ENCODE results near the gene SPSB3. TPM values are rescaled to one million over a fixed set of nuclear protein-coding genes. Genes with fewer than 3 reads are reported as not detected.

SPSB3 gene
- total and polyA plus RNA-seq, 4 donors: 25.8 to 55.6 (median 52.4) TPM

GRCh38 chr16:1817276-1817589 is 34.9 kb upstream of the SPSB3 start:
- 91% methylated on average over 9 of the region's 9 CpGs for WGBS (ENCODE audit: insufficient coverage)
- Histone ChIP-seq H3K4me3 (ENCODE audit: low read depth, low read length) (no peak overlapping the region), H3K27me3 (ENCODE audit: control insufficient read depth, insufficient read depth, low read length) (no peaks in the 10 kb centered on the region), H3K36me3 (ENCODE audit: control insufficient read depth, insufficient read depth, low read length) (peaks cover 84% of the 10 kb centered on the region), H3K9me3 (ENCODE audit: control insufficient read depth, insufficient read depth, low read length) (no peaks in the 10 kb centered on the region), H3K27ac (ENCODE audit: low read depth, low read length) (no peak overlapping the region), H3K4me1 (ENCODE audit: control insufficient read depth, insufficient read depth, low read length) (no peaks in the 10 kb centered on the region)
- no peak for DNase-seq (ENCODE audit: low read depth in 4 of 6, low spot score in 6 of 6)

GRCh38 chr16:1816396-1817275 is 34.3 kb upstream of the SPSB3 start:
- no peaks in the 10 kb centered on the region for H3K27me3 ChIP-seq (ENCODE audit: control insufficient read depth, insufficient read depth, low read length)
- WGBS (ENCODE audit: insufficient coverage): 96% methylated on average over 35 of the region's 40 CpGs
- no peak for DNase-seq (ENCODE audit: low read depth in 4 of 6, low spot score in 6 of 6)
- H3K27ac ChIP-seq (ENCODE audit: low read depth, low read length): no peak overlapping the region
- no peaks in the 10 kb centered on the region for H3K4me1 ChIP-seq (ENCODE audit: control insufficient read depth, insufficient read depth, low read length)
- peaks cover 78% of the 10 kb centered on the region for H3K36me3 ChIP-seq (ENCODE audit: control insufficient read depth, insufficient read depth, low read length)
- no peaks in the 10 kb centered on the region for H3K9me3 ChIP-seq (ENCODE audit: control insufficient read depth, insufficient read depth, low read length)
- no peak overlapping the region for H3K4me3 ChIP-seq (ENCODE audit: low read depth, low read length)

GRCh38 chr16:1815461-1815860 is 33.1 kb upstream of the SPSB3 start:
- Histone ChIP-seq H3K4me3 (ENCODE audit: low read depth, low read length) (no peak overlapping the region), H3K27ac (ENCODE audit: low read depth, low read length) (peak overlapping the region; percentile 15), H3K27me3 (ENCODE audit: control insufficient read depth, insufficient read depth, low read length) (no peaks in the 10 kb centered on the region), H3K36me3 (ENCODE audit: control insufficient read depth, insufficient read depth, low read length) (peaks cover 73% of the 10 kb centered on the region), H3K9me3 (ENCODE audit: control insufficient read depth, insufficient read depth, low read length) (no peaks in the 10 kb centered on the region), H3K4me1 (ENCODE audit: control insufficient read depth, insufficient read depth, low read length) (no peaks in the 10 kb centered on the region)
- no peak for DNase-seq (ENCODE audit: low read depth in 4 of 6, low spot score in 6 of 6)
- WGBS (ENCODE audit: insufficient coverage): 97% methylated on average over 4 of the region's 11 CpGs

DNA sequence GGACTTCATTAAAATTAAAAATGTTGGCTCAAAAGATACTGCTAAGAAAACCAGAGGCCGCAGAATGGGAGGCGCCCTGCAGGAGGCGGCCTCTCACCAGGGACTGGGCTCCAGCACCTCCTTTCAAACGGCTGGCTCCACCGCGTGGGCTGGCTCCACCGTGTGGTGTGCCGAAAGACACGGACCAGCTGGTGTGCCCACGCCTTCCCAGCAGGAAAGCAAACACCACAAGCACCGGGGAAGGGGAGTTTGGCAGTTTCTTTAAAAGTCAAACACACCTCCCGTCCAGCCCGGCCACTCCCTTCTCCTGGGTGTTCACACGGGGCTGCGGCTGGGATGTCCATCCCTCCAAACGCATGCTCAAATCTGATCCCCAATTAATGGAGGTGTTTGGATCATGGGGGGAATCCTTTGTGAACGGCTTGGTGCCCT is 30.4 kb upstream of the SPSB3 start:
- no peaks in the 10 kb centered on the region for H3K27me3 ChIP-seq (ENCODE audit: control insufficient read depth, insufficient read depth, low read length)
- DNase-seq (ENCODE audit: low read depth in 4 of 6, low spot score in 6 of 6): peak in 2 of 6 donors; percentile 19 to 34
- no peaks in the 10 kb centered on the region for H3K9me3 ChIP-seq (ENCODE audit: control insufficient read depth, insufficient read depth, low read length)
- H3K36me3 ChIP-seq (ENCODE audit: control insufficient read depth, insufficient read depth, low read length): peaks cover 73% of the 10 kb centered on the region
- 33% methylated on average over 7 of the region's 17 CpGs for WGBS (ENCODE audit: insufficient coverage)
- H3K27ac ChIP-seq (ENCODE audit: low read depth, low read length): no peak overlapping the region
- no peak overlapping the region for H3K4me3 ChIP-seq (ENCODE audit: low read depth, low read length)
- no peaks in the 10 kb centered on the region for H3K4me1 ChIP-seq (ENCODE audit: control insufficient read depth, insufficient read depth, low read length)

GRCh38 chr16:1810536-1810935 is 28.2 kb upstream of the SPSB3 start:
- Histone ChIP-seq H3K36me3 (ENCODE audit: control insufficient read depth, insufficient read depth, low read length) (peaks cover 63% of the 10 kb centered on the region), H3K27me3 (ENCODE audit: control insufficient read depth, insufficient read depth, low read length) (no peaks in the 10 kb centered on the region), H3K27ac (ENCODE audit: low read depth, low read length) (no peak overlapping the region), H3K4me1 (ENCODE audit: control insufficient read depth, insufficient read depth, low read length) (no peaks in the 10 kb centered on the region), H3K9me3 (ENCODE audit: control insufficient read depth, insufficient read depth, low read length) (no peaks in the 10 kb centered on the region), H3K4me3 (ENCODE audit: low read depth, low read length) (no peak overlapping the region)
- 96% methylated on average over 15 of the region's 16 CpGs for WGBS (ENCODE audit: insufficient coverage)
- DNase-seq (ENCODE audit: low read depth in 4 of 6, low spot score in 6 of 6): no peak

DNA sequence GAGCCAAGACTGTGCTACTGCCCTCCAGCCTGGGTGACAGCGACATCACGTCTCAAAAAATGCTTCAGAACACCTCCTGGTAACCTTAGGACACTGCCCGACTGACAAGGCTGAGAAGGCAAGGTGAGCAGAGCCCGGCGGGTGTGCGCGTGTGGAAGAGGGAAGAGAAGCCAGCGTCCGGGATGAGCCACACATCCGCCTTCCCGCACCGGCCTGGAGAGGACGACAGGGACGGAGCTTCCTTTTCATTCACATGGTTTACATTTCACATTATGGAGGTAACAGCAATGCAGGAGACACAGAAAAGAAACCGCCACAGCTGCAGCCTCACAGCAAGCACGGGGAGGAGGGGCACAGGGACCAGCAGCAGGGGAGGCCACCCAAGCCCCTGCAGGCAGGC is 27.7 kb upstream of the SPSB3 start:
- H3K36me3 ChIP-seq (ENCODE audit: control insufficient read depth, insufficient read depth, low read length): peaks cover 63% of the 10 kb centered on the region
- no peaks in the 10 kb centered on the region for H3K27me3 ChIP-seq (ENCODE audit: control insufficient read depth, insufficient read depth, low read length)
- H3K27ac ChIP-seq (ENCODE audit: low read depth, low read length): no peak overlapping the region
- H3K4me1 ChIP-seq (ENCODE audit: control insufficient read depth, insufficient read depth, low read length): no peaks in the 10 kb centered on the region
- 100% methylated on average over 8 of the region's 16 CpGs for WGBS (ENCODE audit: insufficient coverage)
- no peaks in the 10 kb centered on the region for H3K9me3 ChIP-seq (ENCODE audit: control insufficient read depth, insufficient read depth, low read length)
- no peak for DNase-seq (ENCODE audit: low read depth in 4 of 6, low spot score in 6 of 6)
- no peak overlapping the region for H3K4me3 ChIP-seq (ENCODE audit: low read depth, low read length)

DNA sequence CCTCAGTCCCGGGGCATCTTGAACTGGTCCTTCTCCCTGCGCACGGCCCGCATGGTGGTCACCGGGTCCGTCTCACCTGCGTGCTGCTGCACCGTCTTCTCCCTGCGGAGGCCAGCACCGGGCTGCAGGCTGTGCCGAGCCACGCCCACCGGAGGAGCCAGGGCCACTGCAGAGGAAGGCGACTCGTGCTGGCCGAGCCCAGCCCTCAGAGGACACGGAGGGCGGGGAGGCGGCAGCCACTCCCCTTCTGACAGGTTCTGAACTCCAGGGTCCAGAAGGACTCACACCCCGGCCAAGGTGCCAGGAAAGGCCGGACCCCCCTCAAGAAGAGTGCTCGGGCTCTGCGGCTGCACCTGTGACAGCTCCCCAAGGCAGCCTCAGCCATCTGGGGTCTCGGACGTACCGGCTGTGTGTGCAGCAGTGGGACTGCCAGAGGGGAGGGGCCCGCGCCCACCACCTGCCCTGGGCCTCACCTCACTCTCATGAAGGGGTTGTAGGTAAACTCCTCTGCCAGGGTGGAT is 27.0 kb upstream of the SPSB3 start:
- no peak for DNase-seq (ENCODE audit: low read depth in 4 of 6, low spot score in 6 of 6)
- Histone ChIP-seq H3K4me3 (ENCODE audit: low read depth, low read length) (no peak overlapping the region), H3K9me3 (ENCODE audit: control insufficient read depth, insufficient read depth, low read length) (no peaks in the 10 kb centered on the region), H3K36me3 (ENCODE audit: control insufficient read depth, insufficient read depth, low read length) (peaks cover 63% of the 10 kb centered on the region), H3K4me1 (ENCODE audit: control insufficient read depth, insufficient read depth, low read length) (no peaks in the 10 kb centered on the region), H3K27me3 (ENCODE audit: control insufficient read depth, insufficient read depth, low read length) (no peaks in the 10 kb centered on the region), H3K27ac (ENCODE audit: low read depth, low read length) (no peak overlapping the region)
- WGBS (ENCODE audit: insufficient coverage): 69% methylated on average over 25 of the region's 28 CpGs

- no peaks in the 10 kb centered on the region for H3K27me3 ChIP-seq (ENCODE audit: control insufficient read depth, insufficient read depth, low read length)
- H3K9me3 ChIP-seq (ENCODE audit: control insufficient read depth, insufficient read depth, low read length): no peaks in the 10 kb centered on the region
- no peaks in the 10 kb centered on the region for H3K4me1 ChIP-seq (ENCODE audit: control insufficient read depth, insufficient read depth, low read length)
- no peak for DNase-seq (ENCODE audit: low read depth in 4 of 6, low spot score in 6 of 6)
- peaks cover 57% of the 10 kb centered on the region for H3K36me3 ChIP-seq (ENCODE audit: control insufficient read depth, insufficient read depth, low read length)
- 79% methylated on average over 17 of the region's 18 CpGs for WGBS (ENCODE audit: insufficient coverage)
- no peak overlapping the region for H3K27ac ChIP-seq (ENCODE audit: low read depth, low read length)
- no peak overlapping the region for H3K4me3 ChIP-seq (ENCODE audit: low read depth, low read length)
Measured at GRCh38 chr16:1808691-1809090, 26.3 kb upstream of the SPSB3 start.

DNA sequence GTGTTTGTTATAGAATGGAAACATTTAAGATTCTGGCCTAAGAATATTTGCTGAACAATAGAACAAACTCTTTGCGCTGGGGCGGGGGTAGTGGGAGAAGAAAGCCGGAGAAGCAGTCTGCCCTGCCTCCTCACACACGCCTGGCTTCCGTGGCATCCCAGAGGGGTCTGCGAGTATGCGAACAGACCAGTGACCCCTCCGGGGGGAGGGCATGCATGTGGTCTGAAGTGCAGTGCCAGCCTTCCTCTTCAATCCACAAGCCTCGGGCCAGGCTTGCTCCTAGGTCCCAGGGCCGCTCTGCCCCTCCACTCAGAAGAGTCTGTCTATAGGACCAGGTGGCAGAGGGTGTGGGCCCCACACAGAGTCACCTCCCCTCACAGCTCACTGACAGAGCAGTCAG is 25.3 kb upstream of the SPSB3 start:
- H3K4me3 ChIP-seq (ENCODE audit: low read depth, low read length): no peak overlapping the region
- no peak overlapping the region for H3K27ac ChIP-seq (ENCODE audit: low read depth, low read length)
- 85% methylated on average over 10 of the region's 10 CpGs for WGBS (ENCODE audit: insufficient coverage)
- peaks cover 50% of the 10 kb centered on the region for H3K36me3 ChIP-seq (ENCODE audit: control insufficient read depth, insufficient read depth, low read length)
- H3K4me1 ChIP-seq (ENCODE audit: control insufficient read depth, insufficient read depth, low read length): no peaks in the 10 kb centered on the region
- H3K27me3 ChIP-seq (ENCODE audit: control insufficient read depth, insufficient read depth, low read length): no peaks in the 10 kb centered on the region
- no peak for DNase-seq (ENCODE audit: low read depth in 4 of 6, low spot score in 6 of 6)
- H3K9me3 ChIP-seq (ENCODE audit: control insufficient read depth, insufficient read depth, low read length): no peaks in the 10 kb centered on the region

- DNase-seq (ENCODE audit: low read depth in 4 of 6, low spot score in 6 of 6): no peak
- H3K4me1 ChIP-seq (ENCODE audit: control insufficient read depth, insufficient read depth, low read length): no peaks in the 10 kb centered on the region
- H3K4me3 ChIP-seq (ENCODE audit: low read depth, low read length): no peak overlapping the region
- H3K27ac ChIP-seq (ENCODE audit: low read depth, low read length): no peak overlapping the region
- H3K9me3 ChIP-seq (ENCODE audit: control insufficient read depth, insufficient read depth, low read length): peaks cover 5% of the 10 kb centered on the region
- H3K27me3 ChIP-seq (ENCODE audit: control insufficient read depth, insufficient read depth, low read length): no peaks in the 10 kb centered on the region
- WGBS (ENCODE audit: insufficient coverage): 80% methylated on average over 10 of the region's 10 CpGs
- H3K36me3 ChIP-seq (ENCODE audit: control insufficient read depth, insufficient read depth, low read length): peaks cover 5% of the 10 kb centered on the region
Measured at GRCh38 chr16:1800701-1801100, 18.3 kb upstream of the SPSB3 start.
